HG03457 (cell line): Measurements from ENCODE around the gene GP5.

Experiments
- ATAC-seq: cut with Tn5 transposase; IDR thresholded peaks from one replicate; pipeline ENCODE4 v1.9.1; 2021; ENCODE audit warnings: moderate number of reproducible peaks; ENCODE audit not compliant: unreplicated experiment

GP5 gene

GRCh38 chr3:194351080-194351672 lies 47.9 kb downstream of the GP5 start, which contains the start of gene CPN2:
Gene CPN2 (minus strand): TSS chr3:194351328. CDS start chr3:194342702, 8,626 bp downstream.
- no peak for ATAC-seq

DNA sequence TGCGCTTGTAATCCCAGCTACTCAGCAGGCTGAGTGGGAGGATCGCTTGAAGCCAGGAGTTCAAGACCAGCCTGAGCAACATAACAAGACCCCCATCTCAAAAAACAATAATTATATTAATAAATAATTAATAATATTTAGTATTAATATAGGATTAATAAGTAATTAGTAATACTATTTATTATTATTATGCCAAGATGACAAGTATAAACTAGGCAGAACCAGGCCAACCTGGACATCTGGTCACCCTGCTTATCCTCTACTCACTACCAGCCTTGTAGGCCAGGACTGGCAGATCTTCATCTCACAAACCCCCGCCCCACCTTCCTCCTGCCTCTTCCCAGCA lies 48.4 kb downstream of the GP5 start:
- ATAC-seq: no peak

DNA sequence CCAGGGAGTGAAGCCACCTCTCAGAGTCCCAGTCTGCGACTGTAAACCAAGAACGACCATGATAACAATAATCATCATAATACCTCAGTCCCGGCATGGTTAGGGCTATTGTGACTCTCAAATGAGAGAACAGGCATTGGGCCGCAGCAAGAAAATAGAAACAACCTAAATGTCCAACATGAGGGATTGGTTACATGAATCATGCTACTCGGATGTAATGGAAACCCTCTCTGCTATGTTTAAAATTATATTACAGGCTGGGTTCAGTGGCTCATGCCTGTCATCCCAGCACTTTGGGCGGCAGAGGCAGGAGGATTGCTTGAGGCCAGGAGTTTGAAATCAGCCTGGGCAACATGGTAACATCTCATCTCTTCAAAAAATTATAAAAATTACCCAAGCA lies 50.7 kb downstream of the GP5 start:
- no peak for ATAC-seq

DNA sequence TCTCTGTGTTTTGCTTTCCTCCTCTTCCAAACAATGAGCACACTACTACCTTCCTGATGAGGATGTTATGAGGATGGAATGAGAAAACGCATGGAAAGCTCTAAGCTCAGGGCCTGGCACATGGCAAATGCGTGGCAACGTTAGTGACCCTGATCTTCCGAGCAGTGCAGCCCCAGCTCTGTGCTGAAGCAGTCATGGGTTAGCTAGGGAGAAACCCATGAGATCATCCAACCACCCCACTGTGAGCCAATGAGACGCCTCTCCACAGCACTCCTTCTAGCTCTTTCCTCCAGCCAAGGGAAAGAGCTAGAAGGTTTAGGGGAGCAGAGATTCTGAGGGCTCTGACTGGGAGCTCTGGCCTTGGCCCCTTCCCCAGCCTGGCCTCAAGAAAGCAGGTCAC lies 52.4 kb downstream of the GP5 start:
- ATAC-seq: no peak

GRCh38 chr3:194346035-194346434 lies 53.0 kb downstream of the GP5 start:
- ATAC-seq: no peak
